ENCODE measurements around the gene PIAS4.

PIAS4 gene

GRCh38 chr19:4007021-4007835 lies at the start of gene PIAS4:
Gene PIAS4, plus strand, starts transcription at chr19:4007736. Its CDS starts 25 bp downstream, at chr19:4007761.
- H3K4me1 ChIP-seq (ENCODE audit: control insufficient read depth, low read length) = peaks cover 15% of the 10 kb centered on the region
- no peaks in the 10 kb centered on the region for H3K27me3 ChIP-seq (ENCODE audit: control insufficient read depth, low read length)
- H4K20me1 ChIP-seq (ENCODE audit: control insufficient read depth, insufficient read depth, low read depth, low read length) = peaks cover 5% of the 10 kb centered on the region; the same call in 1 of the 2 replicates
- H3K27ac ChIP-seq (ENCODE audit: low read depth, low read length) = peak within 1 kb of the TSS; percentile 70
- peak within 1 kb of the TSS; percentile 98 for H3K4me3 ChIP-seq (ENCODE audit: low read length)
- H3K4me2 ChIP-seq (ENCODE audit: low read length) = peak within 1 kb of the TSS; percentile 98
- H3K79me2 ChIP-seq (ENCODE audit: control insufficient read depth, low read length) = peaks cover 48% of the 10 kb centered on the region
- peak; percentile 19 for TF ChIP-seq CTCF (IDR thresholded peaks at IDR 0.05; ENCODE audit: low read depth, low read length, poor library complexity, severe bottlenecking)
- TF ChIP-seq EZH2phosphoT487 (IDR thresholded peaks at IDR 0.05; ENCODE audit: borderline replicate concordance, low read length) = no peak
- no peaks in the 10 kb centered on the region for H3K9me3 ChIP-seq (ENCODE audit: control insufficient read depth, insufficient read depth, low read length)
- peaks cover 4% of the 10 kb centered on the region; the same call in 1 of the 2 replicates for H3K36me3 ChIP-seq (ENCODE audit: control insufficient read depth, low read length)
- no peaks in the 10 kb centered on the region for H3K9me2 ChIP-seq (replicated peaks; ENCODE audit: control insufficient read depth, low read length)
- peaks cover 3% of the 10 kb centered on the region for H3F3A ChIP-seq (ENCODE audit: control insufficient read depth, insufficient read depth)

- Histone ChIP-seq H3K27ac (ENCODE audit: low read depth, low read length) (no peak overlapping the region), H3K4me2 (ENCODE audit: low read length) (no peak overlapping the region), H3K27me3 (ENCODE audit: control insufficient read depth, low read length) (no peaks in the 10 kb centered on the region), H3K79me2 (ENCODE audit: control insufficient read depth, low read length) (no peaks in the 10 kb centered on the region), H3K9me2 (replicated peaks; ENCODE audit: control insufficient read depth, low read length) (no peaks in the 10 kb centered on the region), H3K4me3 (ENCODE audit: low read length) (no peak overlapping the region), H4K20me1 (ENCODE audit: control insufficient read depth, insufficient read depth, low read depth, low read length) (no peaks in the 10 kb centered on the region), H3K36me3 (ENCODE audit: control insufficient read depth, low read length) (peaks cover 19% of the 10 kb centered on the region), H3K4me1 (ENCODE audit: control insufficient read depth, low read length) (no peaks in the 10 kb centered on the region), H3K9me3 (ENCODE audit: control insufficient read depth, insufficient read depth, low read length) (no peaks in the 10 kb centered on the region), H3F3A (ENCODE audit: control insufficient read depth, insufficient read depth) (no peaks in the 10 kb centered on the region)
- no peak for TF ChIP-seq EZH2phosphoT487 (IDR thresholded peaks at IDR 0.05; ENCODE audit: borderline replicate concordance, low read length)
Measured at GRCh38 chr19:3958836-3959765, 48.4 kb upstream of the PIAS4 start.

- Histone ChIP-seq H3K27me3 (ENCODE audit: control insufficient read depth, low read length) (no peaks in the 10 kb centered on the region), H3K9me3 (ENCODE audit: control insufficient read depth, insufficient read depth, low read length) (no peaks in the 10 kb centered on the region), H3K4me2 (ENCODE audit: low read length) (no peak overlapping the region), H3K4me1 (ENCODE audit: control insufficient read depth, low read length) (no peaks in the 10 kb centered on the region), H3K36me3 (ENCODE audit: control insufficient read depth, low read length) (peaks cover 21% of the 10 kb centered on the region), H3F3A (ENCODE audit: control insufficient read depth, insufficient read depth) (no peaks in the 10 kb centered on the region), H3K9me2 (replicated peaks; ENCODE audit: control insufficient read depth, low read length) (no peaks in the 10 kb centered on the region), H3K4me3 (ENCODE audit: low read length) (no peak overlapping the region), H3K79me2 (ENCODE audit: control insufficient read depth, low read length) (no peaks in the 10 kb centered on the region), H3K27ac (ENCODE audit: low read depth, low read length) (no peak overlapping the region), H4K20me1 (ENCODE audit: control insufficient read depth, insufficient read depth, low read depth, low read length) (no peaks in the 10 kb centered on the region)
- TF ChIP-seq CTCF (IDR thresholded peaks at IDR 0.05; ENCODE audit: low read depth, low read length, poor library complexity, severe bottlenecking) (no peak), EZH2phosphoT487 (IDR thresholded peaks at IDR 0.05; ENCODE audit: borderline replicate concordance, low read length) (no peak)
Measured at GRCh38 chr19:3959766-3960131, 47.8 kb upstream of the PIAS4 start.
